CD4-positive, alpha-beta T cell treated with Interleukin-10 for 1 hour (primary cell): Measurements from ENCODE around the gene MYCL.
A peak's percentile ranks its signal among the peaks of the same experiment; 100 is the strongest.

ENCODE experiments used
- DNase-seq: peaks from one replicate; pipeline ENCODE4 v3.0.0-alpha.2; 2020

MYCL gene

DNA sequence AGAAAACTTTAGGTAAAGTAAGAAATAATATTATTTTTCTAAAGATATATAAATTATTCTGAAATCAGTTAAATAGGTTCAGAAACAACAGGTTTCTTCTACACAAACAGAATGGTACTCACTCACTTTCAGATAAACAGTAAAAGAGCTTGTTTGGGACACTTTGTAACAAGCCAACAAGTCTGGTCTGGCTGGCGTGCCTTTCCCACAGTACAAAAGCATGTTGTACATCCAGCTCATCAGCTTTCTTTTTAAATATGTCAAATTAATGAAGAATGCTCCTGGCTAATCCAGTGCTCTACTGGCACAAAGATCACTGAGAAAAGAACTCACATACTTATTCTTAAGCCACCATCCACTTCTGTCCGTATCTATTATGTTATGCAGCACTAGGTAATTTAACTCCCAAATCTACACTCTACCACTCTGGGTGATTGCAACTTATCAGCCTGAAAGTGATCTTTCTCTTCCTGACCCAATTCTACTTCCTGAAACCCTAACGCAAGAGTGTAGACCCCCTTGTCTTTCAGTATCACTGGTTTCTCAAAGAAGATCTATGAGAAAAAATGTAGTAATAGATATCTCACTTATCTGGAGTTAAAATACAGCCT, 51.0 kb downstream of the MYCL start:
- no peak for DNase-seq

DNA sequence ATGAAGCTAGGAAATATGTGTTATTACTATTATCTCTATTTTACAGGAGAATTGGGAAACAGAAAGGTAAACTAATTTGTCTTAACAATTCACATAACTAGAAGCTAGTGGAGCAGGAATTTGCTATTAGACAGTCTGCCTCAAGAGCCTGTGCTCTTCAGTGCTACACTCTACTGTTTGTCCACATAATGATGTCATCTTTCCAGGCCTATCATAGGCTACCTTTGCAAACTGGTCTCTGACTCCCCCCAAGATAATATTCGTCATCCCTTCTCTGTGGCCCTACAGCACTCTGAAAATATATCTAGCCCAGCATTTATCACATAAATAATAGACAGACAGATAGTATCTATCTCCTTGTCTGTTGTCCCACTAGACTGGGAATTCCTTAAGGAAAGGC, 52.5 kb downstream of the MYCL start:
- DNase-seq = no peak

DNA sequence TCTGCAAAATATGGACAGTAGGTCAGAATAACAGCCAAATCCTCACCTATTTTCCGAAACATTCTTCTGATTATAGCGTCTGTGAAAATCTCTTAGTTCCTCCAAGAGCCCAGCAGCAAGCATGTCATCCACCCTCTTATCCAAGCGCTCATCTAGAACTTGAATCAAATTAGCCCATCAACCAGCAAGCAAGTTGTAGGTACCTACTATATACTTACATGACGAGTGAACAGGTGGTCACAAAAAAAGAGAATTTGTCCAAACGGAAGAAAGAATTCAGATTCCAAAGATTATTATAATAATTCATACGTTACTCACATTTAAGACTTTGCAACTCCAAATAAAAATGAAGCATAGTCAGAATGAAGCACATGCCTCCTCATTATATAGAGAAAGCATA, 53.8 kb downstream of the MYCL start:
- no peak for DNase-seq

DNA sequence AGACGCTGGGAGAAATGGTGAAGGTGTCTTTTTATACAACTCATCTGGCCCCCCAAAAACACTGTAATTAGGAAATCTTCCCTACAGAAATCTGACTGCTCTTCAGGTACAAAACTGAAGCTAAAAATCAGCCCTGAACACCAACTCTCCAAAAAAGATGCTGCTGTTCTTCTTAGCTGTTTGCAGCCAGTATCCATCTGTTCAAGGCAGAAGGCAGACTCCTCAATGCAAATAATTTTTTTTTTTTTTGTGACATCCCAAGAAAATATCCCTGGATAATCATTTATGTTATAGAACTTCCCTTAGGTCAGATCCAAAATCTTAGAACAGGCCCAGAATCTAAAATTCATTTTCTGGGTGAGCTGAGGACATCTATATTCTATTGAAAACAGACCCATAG, 54.9 kb downstream of the MYCL start:
- DNase-seq = no peak

DNA sequence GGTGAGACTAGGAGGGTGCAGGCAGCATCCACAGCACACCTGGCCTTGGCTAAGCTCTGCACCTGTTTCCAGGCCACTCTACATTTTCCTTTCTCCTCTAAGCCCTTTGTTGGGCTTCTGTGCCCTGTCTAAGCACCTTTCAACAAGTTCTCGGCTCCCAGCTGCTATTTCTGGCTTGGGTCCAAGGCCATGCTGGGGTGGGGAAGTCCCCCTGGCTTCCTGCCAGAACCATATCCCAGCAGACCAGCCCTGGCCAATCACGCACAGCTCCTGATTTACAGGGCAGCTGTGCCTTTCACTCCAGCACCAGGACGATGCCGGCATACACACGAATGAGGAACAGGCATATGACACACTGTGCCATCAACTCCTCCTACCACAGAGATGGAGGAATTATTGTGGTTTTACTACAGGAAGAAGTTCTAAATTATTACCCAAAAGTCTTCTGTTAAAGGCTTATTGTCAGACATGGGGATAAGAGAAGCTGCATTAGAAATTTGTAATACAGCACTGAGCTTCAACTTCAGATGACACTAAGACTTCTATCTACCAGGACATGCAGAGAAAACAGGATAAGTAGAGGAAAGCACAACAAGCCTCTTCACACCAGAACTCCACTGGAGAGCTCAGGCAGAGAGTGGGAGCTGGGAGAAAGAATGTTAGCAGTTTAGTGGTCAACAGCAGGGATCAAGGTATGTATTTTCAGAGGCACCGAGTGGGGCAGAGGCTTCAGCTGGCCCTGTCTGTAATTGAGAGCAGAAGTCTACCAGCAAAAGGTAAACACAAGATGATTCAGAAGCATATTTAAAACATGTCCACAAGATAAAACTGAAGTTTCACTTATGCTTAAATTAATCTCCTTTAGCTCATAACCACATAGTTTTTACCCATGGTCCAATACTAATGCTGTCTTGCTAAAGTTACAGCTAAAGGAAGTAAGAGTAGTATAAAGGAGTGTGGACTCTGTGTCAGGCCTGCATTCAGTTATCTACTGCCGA, 55.8 kb downstream of the MYCL start:
- DNase-seq = peak; percentile 90
